HEK293 (cell line): ENCODE results near the gene C4orf50.

Experiments
- CTCF ChIA-PET: fragments of 350-600 bp; formaldehyde crosslinking; extraction: SDS; loops from one replicate; lab custom pipeline; 2021; ENCODE audit warnings: antibody characterized with exemption; lab: Yijun Ruan, JAX
- POLR2A ChIA-PET: fragments of 300-600 bp; formaldehyde crosslinking; extraction: SDS; loops from one replicate; lab custom pipeline; 2020; ENCODE audit warnings: antibody characterized with exemption, inconsistent platforms; lab: Yijun Ruan, JAX
- H3K27ac ChIP-seq: fragments of 200-500 bp; sonication (Bioruptor generic); 2 replicates; pipeline ENCODE4 v1.5.1; 2014; ENCODE audit warnings: low read depth, low read length, control low read depth, inconsistent platforms; ENCODE audit errors: extremely low read depth
- H3K36me3 ChIP-seq, 2 experiments: fragments of 200-500 bp in 1 of 2; sonication (Bioruptor generic) in 1 of 2; 1 replicate in 1 of 2; 2 replicates in 1 of 2; pipeline ENCODE4 v1.5.1; 2014 to 2017; ENCODE audit warnings: inconsistent platforms in 2 of 2, low read length in 2 of 2; ENCODE audit not compliant: control insufficient read depth in 2 of 2, insufficient read depth in 1 of 2
- H3K4me1 ChIP-seq: fragments of 200-500 bp; sonication (Bioruptor generic); 2 replicates; pipeline ENCODE4 v1.5.1; 2014; ENCODE audit warnings: mild to moderate bottlenecking, low read length, inconsistent platforms; ENCODE audit not compliant: control insufficient read depth, insufficient read depth
- H3K4me3 ChIP-seq: 2 replicates; pipeline ENCODE4 v1.5.1; 2011; ENCODE audit warnings: low read depth, mild to moderate bottlenecking, control low read depth, low read length, moderate library complexity
- H3K9me3 ChIP-seq: fragments of 200-500 bp; sonication (Bioruptor generic); 2 replicates; pipeline ENCODE4 v1.5.1; 2014; ENCODE audit warnings: low read depth, low read length, inconsistent platforms; ENCODE audit not compliant: control insufficient read depth, insufficient read depth
- EGR2 ChIP-seq: fragments of 450-650 bp; formaldehyde crosslinking; IDR thresholded peaks from 2 replicates; pipeline ENCODE4 v1.5.1; 2016; ENCODE audit warnings: low read depth, missing biosample characterization, missing genetic modification characterization
- ZBTB20 ChIP-seq: fragments of 450-650 bp; formaldehyde crosslinking; IDR thresholded peaks from 2 replicates; pipeline ENCODE4 v1.5.1; 2016; ENCODE audit warnings: missing biosample characterization, missing genetic modification characterization
- ZNF169 ChIP-seq: fragments of 450-650 bp; formaldehyde crosslinking; IDR thresholded peaks from 2 replicates; pipeline ENCODE4 v1.5.1; 2016; ENCODE audit warnings: missing biosample characterization, missing genetic modification characterization
- ZNF26 ChIP-seq: fragments of 450-650 bp; formaldehyde crosslinking; IDR thresholded peaks from 2 replicates; pipeline ENCODE4 v1.5.1; 2016; ENCODE audit warnings: missing biosample characterization, missing genetic modification characterization
- ZNF394 ChIP-seq: fragments of 450-650 bp; formaldehyde crosslinking; IDR thresholded peaks from 2 replicates; pipeline ENCODE4 v1.5.1; 2016; ENCODE audit warnings: missing biosample characterization, missing genetic modification characterization, mild to moderate bottlenecking, moderate library complexity, borderline replicate concordance
- ZNF423 ChIP-seq: fragments of 450-650 bp; formaldehyde crosslinking; IDR thresholded peaks from 2 replicates; pipeline ENCODE4 v1.5.1; 2016; ENCODE audit warnings: missing biosample characterization, missing genetic modification characterization
- ZNF704 ChIP-seq: fragments of 450-650 bp; formaldehyde crosslinking; IDR thresholded peaks from 2 replicates; pipeline ENCODE4 v1.5.1; 2016; ENCODE audit warnings: missing biosample characterization, missing genetic modification characterization
- ZNF791 ChIP-seq: fragments of 450-650 bp; formaldehyde crosslinking; IDR thresholded peaks from 2 replicates; pipeline ENCODE4 v1.5.1; 2016; ENCODE audit warnings: missing biosample characterization, missing genetic modification characterization
- ZSCAN16 ChIP-seq: fragments of 450-650 bp; formaldehyde crosslinking; IDR thresholded peaks from 2 replicates; pipeline ENCODE4 v1.5.1; 2016; ENCODE audit warnings: missing biosample characterization, missing genetic modification characterization
- ZSCAN5A ChIP-seq: fragments of 450-650 bp; formaldehyde crosslinking; IDR thresholded peaks from 2 replicates; pipeline ENCODE4 v1.5.1; 2016; ENCODE audit warnings: missing biosample characterization, missing genetic modification characterization
- TF ChIP-seq, protein P1 (sequence below): fragments of 450-650 bp; formaldehyde crosslinking; IDR thresholded peaks from 2 replicates; pipeline ENCODE4 v1.5.1; 2016; ENCODE audit warnings: missing biosample characterization, missing genetic modification characterization
- TF ChIP-seq, protein P2 (sequence below): fragments of 450-650 bp; formaldehyde crosslinking; IDR thresholded peaks from 2 replicates; pipeline ENCODE4 v1.5.1; 2016; ENCODE audit warnings: missing biosample characterization, missing genetic modification characterization, borderline replicate concordance

Gene C4orf50

GRCh38 chr4:6002492-6002833, 15.8 kb downstream of the C4orf50 start:
- no peaks in the 10 kb centered on the region for H3K36me3 ChIP-seq
- CTCF ChIA-PET: interaction anchor here (1.0 to 1.1 kb wide), 2 partner anchors 16 to 85 kb away, joined by 3 read pairs; partner anchors contain the start of gene C4orf50
- POLR2A ChIA-PET: no interaction called here
- H3K4me3 ChIP-seq: no peak overlapping the region
- TF ChIP-seq ZNF169 (tag by site-specific recombination) (no peak), ZBTB20 (tag by site-specific recombination) (no peak), EGR2 (tag by site-specific recombination) (no peak), ZNF423 (no peak)
- H3K4me1 ChIP-seq: no peaks in the 10 kb centered on the region
- no peaks in the 10 kb centered on the region for H3K9me3 ChIP-seq
- no peak overlapping the region for H3K27ac ChIP-seq

- Histone ChIP-seq H3K27ac (no peak overlapping the region), H3K4me1 (no peaks in the 10 kb centered on the region), H3K4me3 (no peak overlapping the region), H3K9me3 (no peaks in the 10 kb centered on the region), H3K36me3 (no peaks in the 10 kb centered on the region)
- CTCF ChIA-PET: interaction anchor here (1.1 kb wide), 1 partner anchor 17 kb away, joined by 3 read pairs; the partner anchor contains the start of gene C4orf50
- POLR2A ChIA-PET: no interaction called here
- TF ChIP-seq ZSCAN16 (tag by site-specific recombination) (no peak), ZNF26 (tag by site-specific recombination) (no peak), ZNF791 (tag by site-specific recombination) (no peak), ZNF704 (tag by site-specific recombination) (no peak), ZNF394 (tag by site-specific recombination) (no peak), ZSCAN5A (tag by site-specific recombination) (no peak)
- TF ChIP-seq, protein P1, sequence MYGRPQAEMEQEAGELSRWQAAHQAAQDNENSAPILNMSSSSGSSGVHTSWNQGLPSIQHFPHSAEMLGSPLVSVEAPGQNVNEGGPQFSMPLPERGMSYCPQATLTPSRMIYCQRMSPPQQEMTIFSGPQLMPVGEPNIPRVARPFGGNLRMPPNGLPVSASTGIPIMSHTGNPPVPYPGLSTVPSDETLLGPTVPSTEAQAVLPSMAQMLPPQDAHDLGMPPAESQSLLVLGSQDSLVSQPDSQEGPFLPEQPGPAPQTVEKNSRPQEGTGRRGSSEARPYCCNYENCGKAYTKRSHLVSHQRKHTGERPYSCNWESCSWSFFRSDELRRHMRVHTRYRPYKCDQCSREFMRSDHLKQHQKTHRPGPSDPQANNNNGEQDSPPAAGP (tag by site-specific recombination): no peak
- TF ChIP-seq, protein P2, sequence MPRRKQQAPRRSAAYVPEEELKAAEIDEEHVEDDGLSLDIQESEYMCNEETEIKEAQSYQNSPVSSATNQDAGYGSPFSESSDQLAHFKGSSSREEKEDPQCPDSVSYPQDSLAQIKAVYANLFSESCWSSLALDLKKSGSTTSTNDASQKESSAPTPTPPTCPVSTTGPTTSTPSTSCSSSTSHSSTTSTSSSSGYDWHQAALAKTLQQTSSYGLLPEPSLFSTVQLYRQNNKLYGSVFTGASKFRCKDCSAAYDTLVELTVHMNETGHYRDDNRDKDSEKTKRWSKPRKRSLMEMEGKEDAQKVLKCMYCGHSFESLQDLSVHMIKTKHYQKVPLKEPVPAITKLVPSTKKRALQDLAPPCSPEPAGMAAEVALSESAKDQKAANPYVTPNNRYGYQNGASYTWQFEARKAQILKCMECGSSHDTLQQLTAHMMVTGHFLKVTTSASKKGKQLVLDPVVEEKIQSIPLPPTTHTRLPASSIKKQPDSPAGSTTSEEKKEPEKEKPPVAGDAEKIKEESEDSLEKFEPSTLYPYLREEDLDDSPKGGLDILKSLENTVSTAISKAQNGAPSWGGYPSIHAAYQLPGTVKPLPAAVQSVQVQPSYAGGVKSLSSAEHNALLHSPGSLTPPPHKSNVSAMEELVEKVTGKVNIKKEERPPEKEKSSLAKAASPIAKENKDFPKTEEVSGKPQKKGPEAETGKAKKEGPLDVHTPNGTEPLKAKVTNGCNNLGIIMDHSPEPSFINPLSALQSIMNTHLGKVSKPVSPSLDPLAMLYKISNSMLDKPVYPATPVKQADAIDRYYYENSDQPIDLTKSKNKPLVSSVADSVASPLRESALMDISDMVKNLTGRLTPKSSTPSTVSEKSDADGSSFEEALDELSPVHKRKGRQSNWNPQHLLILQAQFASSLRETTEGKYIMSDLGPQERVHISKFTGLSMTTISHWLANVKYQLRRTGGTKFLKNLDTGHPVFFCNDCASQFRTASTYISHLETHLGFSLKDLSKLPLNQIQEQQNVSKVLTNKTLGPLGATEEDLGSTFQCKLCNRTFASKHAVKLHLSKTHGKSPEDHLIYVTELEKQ (tag by site-specific recombination): no peak
Measured at GRCh38 chr4:6001680-6002491, 16.3 kb downstream of the C4orf50 start.
